ENCODE measurements around the gene STX1B. TPM values are rescaled to one million over a fixed set of nuclear protein-coding genes. Genes with fewer than 3 reads are reported as not detected.

Gene STX1B
- total and polyA plus RNA-seq, 2 of the 8 experiments (the other 6 are each of a cell fraction or from before 2014, with no cell fraction given): 8.9 to 20.2 TPM

- no peak for TF ChIP-seq CHD7 (IDR thresholded peaks at IDR 0.05; ENCODE audit: insufficient replicate concordance, low read length)
- TF ChIP-seq SIX5 (IDR thresholded peaks at IDR 0.05; ENCODE audit: low read depth, low read length): no peak
- no peak for TF ChIP-seq BACH1 (IDR thresholded peaks at IDR 0.05; ENCODE audit: low read length)
- TF ChIP-seq EGR1 (IDR thresholded peaks at IDR 0.05; ENCODE audit: borderline replicate concordance, low read depth, low read length): no peak
- TF ChIP-seq NRF1 (IDR thresholded peaks at IDR 0.05; ENCODE audit: low read depth, low read length): no peak
- TF ChIP-seq CHD2 (IDR thresholded peaks at IDR 0.05; ENCODE audit: low read length): no peak
- no peak for TF ChIP-seq TBP (IDR thresholded peaks at IDR 0.05; ENCODE audit: low read depth, low read length)
These were observed 66.1 kb downstream of the STX1B start (continued) for GRCh38 chr16:30944352-30944751.
